H1 (cell line): ENCODE measurements around the gene INPP4A. TPM values are rescaled to one million over a fixed set of nuclear protein-coding genes. Genes with fewer than 3 reads are reported as not detected.
A peak's percentile ranks its signal among the peaks of the same experiment; 100 is the strongest.

ENCODE experiments used
- CTCF ChIA-PET: fragments of 300-600 bp; sonication (Branson Sonifier 250); formaldehyde crosslinking; loops from one replicate; lab custom pipeline; 2021; ENCODE audit not compliant: partially characterized antibody; lab: Charles Lee
- POLR2A ChIA-PET: fragments of 300-600 bp; sonication (Branson Sonifier 250); formaldehyde crosslinking; loops from one replicate; lab custom pipeline; 2021; ENCODE audit warnings: inconsistent platforms; ENCODE audit not compliant: partially characterized antibody; lab: Charles Lee
- DNase-seq, 2 experiments: peaks; one replicate each; pipeline versions ENCODE4 v3.0.0 to v3.0.0-alpha.2; 2010 to 2022; ENCODE audit warnings: low spot score in 2 of 2, low read depth in 1 of 2, mixed read lengths in 1 of 2
- FAIRE-seq: peaks from 2 replicates; lab custom pipeline; 2011; peaks lifted over from hg19 to GRCh38; lab: Jason Lieb, UNC
- H2AFZ ChIP-seq: 2 replicates; pipeline ENCODE4 v1.8.1; 2012; ENCODE audit warnings: low read length, inconsistent platforms
- H2AK5ac ChIP-seq: 2 replicates; pipeline ENCODE4 v1.6.1; 2013; ENCODE audit warnings: low read depth, low read length
- H2BK120ac ChIP-seq: replicated peaks from 2 replicates; pipeline ENCODE3; 2013; ENCODE audit warnings: low read depth, low read length, inconsistent platforms
- H2BK12ac ChIP-seq: 2 replicates; pipeline ENCODE4 v1.6.1; 2013; ENCODE audit warnings: low read depth, low read length
- H2BK15ac ChIP-seq: 2 replicates; pipeline ENCODE4 v1.6.1; 2013; ENCODE audit warnings: low read length
- H2BK20ac ChIP-seq: 2 replicates; pipeline ENCODE4 v1.6.1; 2013; ENCODE audit warnings: low read length
- H2BK5ac ChIP-seq: 2 replicates; pipeline ENCODE4 v1.6.1; 2013; ENCODE audit warnings: low read depth, low read length
- H3K14ac ChIP-seq: 2 replicates; pipeline ENCODE4 v1.6.1; 2013; ENCODE audit warnings: inconsistent platforms; ENCODE audit not compliant: insufficient read length
- H3K18ac ChIP-seq: 2 replicates; pipeline ENCODE4 v1.6.1; 2013; ENCODE audit warnings: low read length; ENCODE audit errors: extremely low read depth
- H3K23ac ChIP-seq: 2 replicates; pipeline ENCODE4 v1.6.1; 2013; ENCODE audit warnings: inconsistent platforms; ENCODE audit not compliant: insufficient read length
- H3K23me2 ChIP-seq: 2 replicates; pipeline ENCODE4 v1.6.1; 2013; ENCODE audit warnings: low read depth, low read length
- H3K27ac ChIP-seq: 2 replicates; pipeline ENCODE4 v1.6.1; 2011; ENCODE audit warnings: low read depth, low read length, inconsistent platforms
- H3K27me3 ChIP-seq, 4 experiments: replicated peaks in 1 of 4; 1 replicate in 1 of 4; 2 replicates in 3 of 4; pipeline versions ENCODE4 v1.6.1 to v1.8.1; 2011 to 2013; ENCODE audit warnings: low read length in 3 of 4, mild to moderate bottlenecking in 3 of 4, inconsistent platforms in 2 of 4, mixed read lengths in 2 of 4, moderate library complexity in 1 of 4; ENCODE audit not compliant: control insufficient read depth in 3 of 4, insufficient read depth in 3 of 4; ENCODE audit errors: extremely low read depth in 1 of 4
- H3K36me3 ChIP-seq, 4 experiments: 2 replicates each; pipeline versions ENCODE4 v1.6.1 to v1.8.1; 2011 to 2013; ENCODE audit warnings: mild to moderate bottlenecking in 4 of 4, low read length in 3 of 4, moderate library complexity in 2 of 4, control low read depth in 1 of 4, inconsistent platforms in 1 of 4; ENCODE audit not compliant: insufficient read depth in 4 of 4, control insufficient read depth in 2 of 4
- H3K4ac ChIP-seq: replicated peaks from 2 replicates; pipeline ENCODE3; 2013; ENCODE audit warnings: low read length, low read depth, mixed read lengths, inconsistent platforms; ENCODE audit not compliant: insufficient read length
- H3K4me1 ChIP-seq, 4 experiments: replicated peaks in 1 of 4; 1 replicate in 1 of 4; 2 replicates in 3 of 4; pipeline versions ENCODE4 v1.6.1 to v1.8.1; 2011 to 2013; ENCODE audit warnings: low read length in 3 of 4, inconsistent platforms in 2 of 4, mixed read lengths in 1 of 4; ENCODE audit not compliant: insufficient read depth in 4 of 4, control insufficient read depth in 3 of 4
- H3K4me2 ChIP-seq, 2 experiments: 2 replicates each; pipeline versions ENCODE4 v1.6.1 to v1.8.1; 2011 to 2013; ENCODE audit warnings: low read depth in 2 of 2, low read length in 2 of 2, control low read depth in 1 of 2, inconsistent platforms in 1 of 2, mild to moderate bottlenecking in 1 of 2; ENCODE audit not compliant: insufficient read depth in 1 of 2
- H3K4me3 ChIP-seq, 4 experiments: fragments of 200-600, 300-600 bp in 1 of 4; sonication (generic), shearing (Covaris generic), sonication (Bioruptor Twin) in 1 of 4; 2 replicates each; pipeline versions ENCODE4 v1.5.1 to v1.8.1; 2011 to 2016; ENCODE audit warnings: low read length in 4 of 4, low read depth in 3 of 4, control low read depth in 2 of 4, inconsistent platforms in 2 of 4, mild to moderate bottlenecking in 2 of 4, mixed read lengths in 1 of 4, moderate library complexity in 1 of 4; ENCODE audit not compliant: insufficient read depth in 2 of 4; ENCODE audit errors: extremely low read depth in 1 of 4
- H3K56ac ChIP-seq: replicated peaks from 2 replicates; pipeline ENCODE3; 2013; ENCODE audit warnings: low read depth, mild to moderate bottlenecking, mixed read lengths, low read length, inconsistent platforms; ENCODE audit not compliant: insufficient read length
- H3K79me1 ChIP-seq: 2 replicates; pipeline ENCODE4 v1.6.1; 2013; ENCODE audit warnings: low read depth, low read length, control low read depth
- H3K79me2 ChIP-seq, 2 experiments: 2 replicates each; pipeline versions ENCODE4 v1.6.1 to v1.8.1; 2012 to 2013; ENCODE audit warnings: low read length in 2 of 2, mild to moderate bottlenecking in 2 of 2, inconsistent platforms in 1 of 2; ENCODE audit not compliant: insufficient read depth in 2 of 2, control insufficient read depth in 1 of 2
- H3K9ac ChIP-seq, 4 experiments: replicated peaks in 1 of 4; 1 replicate in 1 of 4; 2 replicates in 3 of 4; pipeline versions ENCODE4 v1.6.1 to v1.8.1; 2011 to 2013; ENCODE audit warnings: low read depth in 3 of 4, low read length in 3 of 4, control low read depth in 2 of 4, mild to moderate bottlenecking in 2 of 4, moderate library complexity in 2 of 4, inconsistent platforms in 1 of 4; ENCODE audit errors: extremely low read depth in 1 of 4
- H3K9me3 ChIP-seq, 2 experiments: 2 replicates each; pipeline versions ENCODE4 v1.6.1 to v1.8.1; 2012 to 2013; ENCODE audit warnings: mild to moderate bottlenecking in 2 of 2, moderate library complexity in 2 of 2, control low read depth in 1 of 2, inconsistent platforms in 1 of 2, low read depth in 1 of 2, low read length in 1 of 2, mixed read lengths in 1 of 2; ENCODE audit not compliant: insufficient read depth in 2 of 2
- H4K20me1 ChIP-seq, 2 experiments: replicated peaks in 1 of 2; 2 replicates each; pipeline versions ENCODE3 to v1.8.1; 2011 to 2013; ENCODE audit warnings: inconsistent platforms in 2 of 2, low read length in 2 of 2, mild to moderate bottlenecking in 1 of 2; ENCODE audit not compliant: insufficient read depth in 2 of 2, control insufficient read depth in 1 of 2
- H4K5ac ChIP-seq: 2 replicates; pipeline ENCODE4 v1.6.1; 2013; ENCODE audit warnings: low read length, low read depth, mixed read lengths, inconsistent platforms; ENCODE audit not compliant: insufficient read length
- H4K8ac ChIP-seq: 2 replicates; pipeline ENCODE4 v1.8.0; 2013; ENCODE audit warnings: mild to moderate bottlenecking, moderate library complexity, low read length, inconsistent platforms; ENCODE audit not compliant: insufficient read depth; ENCODE audit errors: extremely low read depth
- H4K91ac ChIP-seq: replicated peaks from 2 replicates; pipeline ENCODE3; 2013; ENCODE audit warnings: low read length, mixed read lengths, inconsistent platforms; ENCODE audit not compliant: insufficient read length
- EZH2 ChIP-seq: fragments of 200-600 bp; sonication (generic); IDR thresholded peaks from 2 replicates; pipeline ENCODE4 v1.7.1; 2012; ENCODE audit warnings: low read depth, mild to moderate bottlenecking, moderate library complexity, low read length, inconsistent platforms; ENCODE audit not compliant: severe bottlenecking
- FOSL1 ChIP-seq: IDR thresholded peaks from 2 replicates; pipeline ENCODE4 v1.6.1; 2011; ENCODE audit warnings: mild to moderate bottlenecking, low read depth, low read length, moderate library complexity; ENCODE audit not compliant: insufficient read depth
- GABPA ChIP-seq: IDR thresholded peaks from 2 replicates; pipeline ENCODE4 v1.6.1; 2011; ENCODE audit warnings: mild to moderate bottlenecking, low read length, moderate library complexity, borderline replicate concordance; ENCODE audit not compliant: insufficient read depth
- RAD21 ChIP-seq, 2 experiments: IDR thresholded peaks in 1 of 2; conservative IDR thresholded peaks in 1 of 2; 2 replicates each; pipeline ENCODE4 v1.6.1; 2011; ENCODE audit warnings: low read depth in 2 of 2, low read length in 2 of 2, improper control_type of control experiment in 1 of 2, inconsistent platforms in 1 of 2, mild to moderate bottlenecking in 1 of 2, moderate library complexity in 1 of 2
- RFX5 ChIP-seq: IDR thresholded peaks from 2 replicates; pipeline ENCODE4 v1.6.1; 2011; ENCODE audit warnings: low read depth, low read length, improper control_type of control experiment, borderline replicate concordance
- SIRT6 ChIP-seq: IDR thresholded peaks from one replicate; pipeline ENCODE4 v1.7.1; 2012; ENCODE audit warnings: low read length, inconsistent platforms
- SIX5 ChIP-seq: IDR thresholded peaks from 2 replicates; pipeline ENCODE4 v1.6.1; 2011; ENCODE audit warnings: mild to moderate bottlenecking, low read depth, low read length
- TCF12 ChIP-seq: IDR thresholded peaks from 2 replicates; pipeline ENCODE4 v1.6.1; 2011; ENCODE audit warnings: low read depth, mild to moderate bottlenecking, low read length
- YY1 ChIP-seq: IDR thresholded peaks from 2 replicates; pipeline ENCODE4 v1.6.1; 2011; ENCODE audit warnings: low read depth, mild to moderate bottlenecking, low read length
- WGBS, 2 experiments: shearing (Covaris generic) in 1 of 2; methylation state at CpG; one replicate each; pipeline versions ENCODE4 v1.1.6 to v1.1.7; 2013 to 2015; ENCODE audit warnings: low lambda C conversion rate in 2 of 2, mixed read lengths in 2 of 2, inconsistent platforms in 1 of 2, low coverage in 1 of 2, missing lambda C conversion rate in 1 of 2; ENCODE audit not compliant: insufficient replicate concordance in 2 of 2, insufficient coverage in 1 of 2, insufficient read length in 1 of 2; ENCODE audit errors: extremely low coverage in 1 of 2, missing lambda C conversion rate in 1 of 2; 5-methylcytosine and 5-hydroxymethylcytosine counted together
- polyA plus RNA-seq, 7 experiments: library from polyadenylated mRNA; depleted of rRNA in 3 of 7; stranded (reverse) in 5 of 7; unstranded in 2 of 7; fragments of >200 nt in 5 of 7; fragments of 200-250 nt in 2 of 7; gene quantifications; 1 replicate in 5 of 7; 2 replicates in 1 of 7; 4 replicates in 1 of 7; pipeline versions ENCODE4 v1.2.1 to v1.2.3, GENCODE V29; 2011 to 2013; ENCODE audit warnings: missing spikeins in 2 of 7, mixed read lengths in 2 of 7
- total RNA-seq: library from RNA; stranded (reverse); fragmentation: NEBNext Ultra II Directional; extraction: Animal tissue kit (Norgen Biotek cat#: 25700); gene quantifications from 2 replicates; pipeline ENCODE4 v1.2.1, GENCODE V29; 2021
- TF ChIP-seq, protein P1 (sequence below): IDR thresholded peaks from 2 replicates; pipeline ENCODE4 v1.6.1; 2012; ENCODE audit warnings: inconsistent platforms
- TF ChIP-seq, protein P2 (sequence below): IDR thresholded peaks from 2 replicates; pipeline ENCODE4 v1.6.1; 2012; ENCODE audit warnings: inconsistent platforms

The INPP4A gene
- total and polyA plus RNA-seq, 2 of the 8 experiments (the other 6 are each of a cell fraction or from before 2014, with no cell fraction given), result 25.6 to 34.3 TPM

DNA sequence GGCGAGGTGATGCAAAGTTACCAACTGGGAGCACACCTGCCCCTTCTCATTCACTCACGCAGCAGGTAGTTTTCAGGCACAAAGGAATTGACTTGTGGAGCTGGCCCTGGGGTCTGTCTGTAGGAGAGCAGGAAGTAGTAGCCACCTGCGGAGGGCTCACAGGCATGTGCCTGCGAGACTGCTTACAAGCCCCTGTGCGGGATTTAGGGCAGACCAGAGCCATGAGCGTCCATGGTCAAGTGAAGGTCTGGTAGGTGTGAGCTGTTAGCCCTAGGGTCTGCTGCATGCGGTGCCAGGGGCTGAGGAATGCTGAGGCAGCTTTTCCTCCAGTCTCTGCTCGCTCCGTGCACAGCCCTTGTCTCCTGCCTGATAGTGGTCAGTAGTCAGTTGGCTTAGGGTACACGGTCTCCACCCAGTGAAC is 18.9 kb downstream of the INPP4A start:
- peaks cover 21 to 37% (median 24%) of the 10 kb centered on the region in 4 experiments for H3K4me1 ChIP-seq
- peaks cover 9 to 21% of the 10 kb centered on the region in 2 experiments for H4K20me1 ChIP-seq
- peak overlapping the region; percentile 66 for H3K4ac ChIP-seq
- no peak overlapping the region for H2BK120ac ChIP-seq
- no peaks in the 10 kb centered on the region for H3K36me3 ChIP-seq
- H2AK5ac ChIP-seq, result peak overlapping the region; percentile 8; the same call in 1 of the 2 replicates
- peak overlapping the region; percentile 50; the same call in 1 of the 2 replicates for H2BK5ac ChIP-seq
- peak overlapping the region; percentile 10; the same call in 1 of the 2 replicates for H2BK15ac ChIP-seq
- POLR2A ChIA-PET, result interaction anchor here (1.1 kb wide), 1 partner anchor 11 kb away, joined by 3 read pairs; no protein-coding TSS in a partner anchor
- H4K8ac ChIP-seq, result peak overlapping the region; percentile 63; the same call in 1 of the 2 replicates
- no peaks in the 10 kb centered on the region for H3K9me3 ChIP-seq
- H3K18ac ChIP-seq, result peak overlapping the region; percentile 91
- peaks cover 0 to 89% of the 10 kb centered on the region in 2 experiments; a peak in 3 of 4 replicates for H3K79me2 ChIP-seq
- peaks cover 30% of the 10 kb centered on the region for H3K79me1 ChIP-seq
- H3K23me2 ChIP-seq, result no peaks in the 10 kb centered on the region
- no peak overlapping the region; the same call in 1 of the 2 replicates for H2BK20ac ChIP-seq
- no peak overlapping the region for H3K56ac ChIP-seq
- peak overlapping the region; percentile 1 to 46; a peak in 1 of 4 replicates for H3K4me2 ChIP-seq
- H3K9ac ChIP-seq, result no peak overlapping the region
- 0 out of 2 replicates have a peak overlapping the region, but pooled peaks have one; percentile 35 for H3K27ac ChIP-seq
- H3K14ac ChIP-seq, result no peak overlapping the region
- no peak overlapping the region for H4K5ac ChIP-seq
- CTCF ChIA-PET, result interaction anchor here (0.6 to 5.2 kb wide), 4 partner anchors 25 to 105 kb away, joined by 3 to 30 read pairs (median 4); no protein-coding TSS in a partner anchor
- H3K23ac ChIP-seq, result no peak overlapping the region
- no peak overlapping the region for H3K4me3 ChIP-seq
- FAIRE-seq (no peak), DNase-seq (no peak)
- H3K27me3 ChIP-seq, result no peaks in the 10 kb centered on the region
- peak overlapping the region; percentile 78; the same call in 1 of the 2 replicates for H2BK12ac ChIP-seq
- no peak overlapping the region for H2AFZ ChIP-seq
- peak overlapping the region; percentile 87 for H4K91ac ChIP-seq
- 65% methylated on average over 10 of the region's 10 CpGs; no CpG with 5 or more reads in 1 of the 2 experiments for WGBS, 2 experiments
- TF ChIP-seq EZH2 (no peak), TCF12 (no peak), FOSL1 (no peak), GABPA (no peak), YY1 (no peak), SIX5 (no peak), SIRT6 (no peak), RFX5 (no peak), RAD21 (IDR thresholded peaks at IDR 0.05 in 1 of 2, conservative IDR thresholded peaks at IDR 0.05 in 1 of 2; ENCODE audit: low read depth in 2 of 2, low read length in 2 of 2) (0 out of 4 replicates have a peak, but pooled peaks of 1 of the 2 experiments have one; percentile 1)
- TF ChIP-seq, protein P1, sequence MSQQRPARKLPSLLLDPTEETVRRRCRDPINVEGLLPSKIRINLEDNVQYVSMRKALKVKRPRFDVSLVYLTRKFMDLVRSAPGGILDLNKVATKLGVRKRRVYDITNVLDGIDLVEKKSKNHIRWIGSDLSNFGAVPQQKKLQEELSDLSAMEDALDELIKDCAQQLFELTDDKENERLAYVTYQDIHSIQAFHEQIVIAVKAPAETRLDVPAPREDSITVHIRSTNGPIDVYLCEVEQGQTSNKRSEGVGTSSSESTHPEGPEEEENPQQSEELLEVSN, result peak; percentile 70; the same call in 1 of the 2 replicates
- TF ChIP-seq, protein P2, sequence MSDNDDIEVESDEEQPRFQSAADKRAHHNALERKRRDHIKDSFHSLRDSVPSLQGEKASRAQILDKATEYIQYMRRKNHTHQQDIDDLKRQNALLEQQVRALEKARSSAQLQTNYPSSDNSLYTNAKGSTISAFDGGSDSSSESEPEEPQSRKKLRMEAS, result peak; percentile 80
